ENCODE data around the gene S100PBP.

The S100PBP gene

GRCh38 chr1:32874860-32875752 is 57.7 kb downstream of the S100PBP start:
- DNase-seq (ENCODE audit: low spot score) = peak; percentile 54
- in situ Hi-C loops (cut with MboI; ENCODE audit: low sequenced_read_pairs, unreplicated experiment) = no loop called here
- no peak for TF ChIP-seq CTCF (IDR thresholded peaks at IDR 0.05; ENCODE audit: borderline replicate concordance, control extremely low read depth, extremely low read depth, insufficient read depth, missing control alignments)

DNA sequence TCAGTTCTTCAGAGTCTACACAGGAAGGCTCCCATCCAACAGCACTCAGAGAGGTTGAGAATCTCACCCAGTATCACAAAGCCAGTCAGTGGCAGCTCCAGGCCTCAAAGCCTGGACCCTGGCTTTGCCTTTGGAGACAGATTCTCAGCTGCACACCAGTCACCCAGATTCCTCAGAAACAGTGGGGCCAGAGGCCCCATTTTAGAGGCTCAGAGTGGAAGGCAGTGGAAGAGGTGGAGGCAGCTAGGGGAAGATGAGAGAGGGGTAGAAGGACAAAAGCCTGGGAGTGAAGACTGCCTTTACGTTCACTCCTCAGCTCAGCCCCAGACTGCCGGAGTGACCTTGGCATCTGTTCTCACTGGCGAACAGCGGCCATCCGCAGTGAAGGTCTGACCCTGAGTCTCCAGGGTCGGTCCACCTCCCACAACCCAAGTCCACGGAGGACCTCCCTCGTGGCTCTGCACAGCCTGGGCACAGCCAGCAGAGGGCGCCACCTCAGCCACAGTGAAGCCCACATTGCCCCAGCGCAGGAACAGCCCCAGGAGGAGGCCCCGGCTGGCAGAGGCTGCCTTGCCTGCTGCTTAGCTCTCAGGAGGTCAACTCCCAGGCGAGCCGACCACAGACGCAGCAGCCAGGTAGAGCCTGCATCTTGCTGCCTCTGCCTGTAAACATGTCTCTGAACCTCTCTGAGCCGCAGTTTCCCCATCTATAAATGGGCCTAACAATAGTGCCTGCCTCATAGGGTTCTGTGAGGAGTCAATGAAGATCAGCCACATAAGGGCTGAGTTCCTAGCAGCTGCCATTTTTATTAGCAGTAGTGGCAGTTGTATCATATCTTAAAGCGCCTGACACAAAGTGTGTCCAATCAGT is 59.1 kb downstream of the S100PBP start:
- in situ Hi-C loops (cut with MboI; ENCODE audit: low sequenced_read_pairs, unreplicated experiment) = no loop called here
- peak; percentile 90 for TF ChIP-seq CTCF (IDR thresholded peaks at IDR 0.05; ENCODE audit: borderline replicate concordance, control extremely low read depth, extremely low read depth, insufficient read depth, missing control alignments)
- DNase-seq (ENCODE audit: low spot score) = peak; percentile 86

- DNase-seq (ENCODE audit: low spot score) = peak; percentile 17
- in situ Hi-C loops (cut with MboI; ENCODE audit: low sequenced_read_pairs, unreplicated experiment) = no loop called here
- no peak for TF ChIP-seq CTCF (IDR thresholded peaks at IDR 0.05; ENCODE audit: borderline replicate concordance, control extremely low read depth, extremely low read depth, insufficient read depth, missing control alignments)
Observed at GRCh38 chr1:32877211-32878110, 60.0 kb downstream of the S100PBP start.

DNA sequence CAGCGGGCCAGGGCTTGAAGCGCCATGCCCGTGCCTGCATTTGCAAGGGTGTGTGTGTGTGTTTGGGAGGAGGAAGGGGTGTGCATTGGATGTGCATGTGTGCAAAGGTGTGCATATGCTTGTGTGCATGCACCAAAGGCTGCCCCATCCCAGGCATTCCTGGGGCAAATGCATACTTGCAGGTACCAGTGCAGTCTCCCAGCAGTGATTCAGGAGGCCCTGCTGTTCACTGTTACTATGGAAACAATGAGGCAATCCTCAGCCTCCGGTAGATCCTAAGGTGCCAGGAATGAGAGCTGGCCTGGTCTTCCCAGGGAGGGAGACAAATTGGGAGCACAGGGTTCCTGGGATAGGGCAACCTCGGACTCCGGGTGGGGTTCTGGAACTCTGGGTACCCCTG is 60.7 kb downstream of the S100PBP start:
- peak; percentile 28 for DNase-seq (ENCODE audit: low spot score)
- in situ Hi-C loops (cut with MboI; ENCODE audit: low sequenced_read_pairs, unreplicated experiment) = no loop called here

GRCh38 chr1:32878637-32879041 is 61.2 kb downstream of the S100PBP start:
- in situ Hi-C loops (cut with MboI; ENCODE audit: low sequenced_read_pairs, unreplicated experiment) = no loop called here
- no peak for TF ChIP-seq CTCF (IDR thresholded peaks at IDR 0.05; ENCODE audit: borderline replicate concordance, control extremely low read depth, extremely low read depth, insufficient read depth, missing control alignments)
- peak; percentile 23 for DNase-seq (ENCODE audit: low spot score)

More for the DNA sequence above, 60.7 kb downstream of the S100PBP start:
- no peak for TF ChIP-seq CTCF (IDR thresholded peaks at IDR 0.05; ENCODE audit: borderline replicate concordance, control extremely low read depth, extremely low read depth, insufficient read depth, missing control alignments)

DNA sequence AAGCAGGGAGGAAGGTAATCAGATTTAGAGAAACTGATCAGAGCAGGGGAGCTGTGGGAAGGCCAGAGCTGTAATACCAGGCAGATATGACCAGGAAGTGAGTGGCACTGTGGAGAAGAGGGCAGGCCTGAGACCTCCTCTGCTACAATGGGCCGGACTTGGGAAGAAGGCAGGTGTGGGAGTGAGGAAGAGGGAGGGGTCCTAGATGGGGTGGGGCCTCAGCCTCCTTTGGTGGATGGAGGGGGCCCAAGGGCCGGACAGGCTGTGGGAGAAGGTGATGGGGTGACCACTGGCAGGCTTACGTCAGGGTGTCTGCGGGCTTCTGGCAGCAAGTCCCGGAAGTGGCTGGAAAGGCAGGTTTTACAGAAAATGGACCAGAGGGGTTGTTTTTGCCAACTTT is 63.8 kb downstream of the S100PBP start:
- no peak for DNase-seq (ENCODE audit: low spot score)
- in situ Hi-C loops (cut with MboI; ENCODE audit: low sequenced_read_pairs, unreplicated experiment) = no loop called here
- TF ChIP-seq CTCF (IDR thresholded peaks at IDR 0.05; ENCODE audit: borderline replicate concordance, control extremely low read depth, extremely low read depth, insufficient read depth, missing control alignments) = no peak
